Testis (tissue), 2 donors: ENCODE results near the gene ATL3.

Experiments
- POLR2A ChIP-seq: fragments of 450-650 bp; IDR thresholded peaks from one replicate; pipeline ENCODE4 v1.6.1; 2017; ENCODE audit warnings: antibody characterized with exemption, mild to moderate bottlenecking, moderate library complexity
- TF ChIP-seq, protein P1 (sequence below), 3 experiments: fragments of 450-650 bp in 2 of 3; fragments of 200-600 bp in 1 of 3; sonication (generic) in 1 of 3; IDR thresholded peaks; one replicate each; pipeline ENCODE4 v1.5.1; 2016 to 2019; ENCODE audit warnings: antibody characterized with exemption in 3 of 3, mild to moderate bottlenecking in 2 of 3, moderate library complexity in 1 of 3

DNA sequence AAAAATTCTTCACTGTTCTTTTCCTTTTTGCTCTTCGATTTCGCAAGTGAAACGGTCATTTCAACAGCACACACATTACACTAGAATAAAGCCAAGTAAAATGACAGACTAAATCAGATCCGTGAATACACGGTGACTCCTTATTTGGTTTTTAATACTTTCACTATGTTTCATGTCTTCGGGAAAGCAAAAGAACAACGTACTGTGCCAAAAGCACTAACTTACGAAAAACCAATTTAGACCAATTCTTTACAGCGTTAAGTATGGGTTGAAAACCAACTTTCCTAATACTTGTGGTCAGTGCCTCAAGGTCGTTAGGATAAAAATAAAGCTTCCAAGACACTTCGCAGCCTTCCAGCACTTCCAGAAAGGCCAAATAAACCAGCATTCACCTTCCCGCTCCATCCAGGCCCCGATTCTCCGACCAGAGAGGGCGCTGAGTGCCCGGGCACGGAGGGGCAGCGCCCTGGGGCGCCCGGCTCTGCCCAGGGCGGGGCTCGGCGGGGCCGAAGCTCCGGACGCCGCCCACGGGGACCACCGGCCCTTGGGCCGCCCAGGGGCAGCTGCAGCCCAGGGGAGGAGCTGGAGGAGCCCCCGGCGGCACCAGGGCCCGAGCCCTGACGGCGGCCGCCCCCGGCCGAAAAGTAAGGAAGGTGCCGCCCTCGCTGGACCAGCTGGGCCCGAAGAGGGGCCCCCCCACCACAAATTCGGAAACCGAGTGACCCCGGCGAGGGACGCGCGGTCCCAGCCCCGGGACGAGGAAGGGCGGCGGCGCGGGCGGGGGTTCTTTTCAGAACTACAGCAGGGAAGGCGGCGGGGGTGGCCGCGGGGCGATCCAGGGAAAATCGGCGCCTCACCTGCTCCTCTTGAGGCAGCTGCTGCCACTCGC lies 499 bp downstream of the ATL3 start:
- TF ChIP-seq POLR2A, result no peak
- TF ChIP-seq, protein P1, sequence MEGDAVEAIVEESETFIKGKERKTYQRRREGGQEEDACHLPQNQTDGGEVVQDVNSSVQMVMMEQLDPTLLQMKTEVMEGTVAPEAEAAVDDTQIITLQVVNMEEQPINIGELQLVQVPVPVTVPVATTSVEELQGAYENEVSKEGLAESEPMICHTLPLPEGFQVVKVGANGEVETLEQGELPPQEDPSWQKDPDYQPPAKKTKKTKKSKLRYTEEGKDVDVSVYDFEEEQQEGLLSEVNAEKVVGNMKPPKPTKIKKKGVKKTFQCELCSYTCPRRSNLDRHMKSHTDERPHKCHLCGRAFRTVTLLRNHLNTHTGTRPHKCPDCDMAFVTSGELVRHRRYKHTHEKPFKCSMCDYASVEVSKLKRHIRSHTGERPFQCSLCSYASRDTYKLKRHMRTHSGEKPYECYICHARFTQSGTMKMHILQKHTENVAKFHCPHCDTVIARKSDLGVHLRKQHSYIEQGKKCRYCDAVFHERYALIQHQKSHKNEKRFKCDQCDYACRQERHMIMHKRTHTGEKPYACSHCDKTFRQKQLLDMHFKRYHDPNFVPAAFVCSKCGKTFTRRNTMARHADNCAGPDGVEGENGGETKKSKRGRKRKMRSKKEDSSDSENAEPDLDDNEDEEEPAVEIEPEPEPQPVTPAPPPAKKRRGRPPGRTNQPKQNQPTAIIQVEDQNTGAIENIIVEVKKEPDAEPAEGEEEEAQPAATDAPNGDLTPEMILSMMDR (IDR thresholded peaks at IDR 0.05), result peak in 1 of 3 experiments; percentile 26
